T-helper 17 cell (primary cell): Measurements from ENCODE around the gene FUT8. TPM values are rescaled to one million over a fixed set of nuclear protein-coding genes. Genes with fewer than 3 reads are reported as not detected.

ENCODE experiments used
- ATAC-seq: fragments of 150-1000 bp; cut with Tn5 transposase; 2 replicates; pipeline ENCODE4 v1.10.0; 2021; ENCODE audit warnings: mild to moderate bottlenecking, moderate library complexity
- DNase-seq, 3 donors: peaks; one replicate each; pipeline versions ENCODE4 v3.0.0 to v3.0.0-alpha.2; 2020 to 2021
- H3K9me3 ChIP-seq: one replicate; pipeline ENCODE4 v1.7.0; 2013; ENCODE audit warnings: low read length, mild to moderate bottlenecking; ENCODE audit not compliant: control insufficient read depth, poor library complexity, severe bottlenecking
- H3K27ac Mint-ChIP-seq: one replicate; pipeline ENCODE4 v1.8.0; 2022; ENCODE audit warnings: mild to moderate bottlenecking, moderate library complexity, mixed read lengths
- H3K27me3 Mint-ChIP-seq: one replicate; pipeline ENCODE4 v1.8.0; 2022; ENCODE audit warnings: mixed read lengths
- H3K36me3 Mint-ChIP-seq: one replicate; pipeline ENCODE4 v1.8.0; 2022; ENCODE audit warnings: low read depth, mixed read lengths
- H3K4me1 Mint-ChIP-seq: one replicate; pipeline ENCODE4 v1.8.0; 2022; ENCODE audit warnings: mild to moderate bottlenecking, mixed read lengths
- H3K4me3 Mint-ChIP-seq: one replicate; pipeline ENCODE4 v1.8.0; 2022; ENCODE audit warnings: mild to moderate bottlenecking, moderate library complexity, mixed read lengths
- total RNA-seq, 4 donors: library from RNA in 2 of 4; stranded (reverse) in 2 of 4; gene quantifications; one replicate each; pipeline ENCODE4 v1.2.3 and lab custom pipeline; 2022 to 2026

Gene FUT8
- total RNA-seq, 2 donors from 2014 or later: 45.5 to 51.3 TPM

- H3K4me1 Mint-ChIP-seq: peaks cover 33% of the 10 kb centered on the region
- DNase-seq (no peak), ATAC-seq (peak; percentile 63)
- no peaks in the 10 kb centered on the region for H3K27me3 Mint-ChIP-seq
- no peak overlapping the region for H3K27ac Mint-ChIP-seq
- H3K9me3 ChIP-seq: no peaks in the 10 kb centered on the region
- peak overlapping the region; percentile 5 for H3K4me3 Mint-ChIP-seq
- peaks cover 10% of the 10 kb centered on the region for H3K36me3 Mint-ChIP-seq
Observed at GRCh38 chr14:65471038-65471878, 58.7 kb downstream of the FUT8 start.

- H3K27me3 Mint-ChIP-seq: no peaks in the 10 kb centered on the region
- ATAC-seq (no peak), DNase-seq (no peak)
- H3K4me3 Mint-ChIP-seq: no peak overlapping the region
- peak overlapping the region; percentile 56 for H3K27ac Mint-ChIP-seq
- H3K36me3 Mint-ChIP-seq: peaks cover 11% of the 10 kb centered on the region
- no peaks in the 10 kb centered on the region for H3K9me3 ChIP-seq
- peaks cover 35% of the 10 kb centered on the region for H3K4me1 Mint-ChIP-seq
Observed at GRCh38 chr14:65472189-65472588, 59.7 kb downstream of the FUT8 start.

GRCh38 chr14:65476273-65476941 is 63.9 kb downstream of the FUT8 start:
- Mint-ChIP-seq H3K27me3 (no peaks in the 10 kb centered on the region), H3K4me3 (no peak overlapping the region), H3K36me3 (peaks cover 2% of the 10 kb centered on the region), H3K4me1 (peaks cover 38% of the 10 kb centered on the region), H3K27ac (peak overlapping the region; percentile 19)
- ATAC-seq: no peak
- no peak for DNase-seq
- no peaks in the 10 kb centered on the region for H3K9me3 ChIP-seq

GRCh38 chr14:65476942-65477318 is 64.4 kb downstream of the FUT8 start:
- no peaks in the 10 kb centered on the region for H3K9me3 ChIP-seq
- ATAC-seq (no peak), DNase-seq (no peak)
- Mint-ChIP-seq H3K4me1 (peaks cover 36% of the 10 kb centered on the region), H3K4me3 (no peak overlapping the region), H3K36me3 (peaks cover 2% of the 10 kb centered on the region), H3K27me3 (no peaks in the 10 kb centered on the region), H3K27ac (no peak overlapping the region)

- no peaks in the 10 kb centered on the region for H3K9me3 ChIP-seq
- peaks cover 41% of the 10 kb centered on the region for H3K4me1 Mint-ChIP-seq
- H3K36me3 Mint-ChIP-seq: peaks cover 2% of the 10 kb centered on the region
- DNase-seq (no peak), ATAC-seq (no peak)
- peak overlapping the region; percentile 9 for H3K27ac Mint-ChIP-seq
- no peak overlapping the region for H3K4me3 Mint-ChIP-seq
- no peaks in the 10 kb centered on the region for H3K27me3 Mint-ChIP-seq
Observed at GRCh38 chr14:65478017-65478416, 65.5 kb downstream of the FUT8 start.

- Mint-ChIP-seq H3K27me3 (no peaks in the 10 kb centered on the region), H3K4me3 (no peak overlapping the region), H3K4me1 (peaks cover 41% of the 10 kb centered on the region), H3K27ac (no peak overlapping the region), H3K36me3 (peaks cover 2% of the 10 kb centered on the region)
- no peak for DNase-seq
- ATAC-seq: peak; percentile 71
- no peaks in the 10 kb centered on the region for H3K9me3 ChIP-seq
Observed at GRCh38 chr14:65478596-65478995, 66.1 kb downstream of the FUT8 start.

- ATAC-seq: no peak
- H3K36me3 Mint-ChIP-seq: peaks cover 2% of the 10 kb centered on the region
- no peaks in the 10 kb centered on the region for H3K27me3 Mint-ChIP-seq
- peak overlapping the region; percentile 37 for H3K27ac Mint-ChIP-seq
- DNase-seq: no peak
- H3K4me1 Mint-ChIP-seq: peaks cover 41% of the 10 kb centered on the region
- H3K4me3 Mint-ChIP-seq: no peak overlapping the region
- H3K9me3 ChIP-seq: no peaks in the 10 kb centered on the region
Observed at GRCh38 chr14:65479386-65479785, 66.9 kb downstream of the FUT8 start.

GRCh38 chr14:65482757-65483438 is 70.4 kb downstream of the FUT8 start:
- Mint-ChIP-seq H3K27ac (no peak overlapping the region), H3K4me1 (peaks cover 40% of the 10 kb centered on the region), H3K36me3 (peaks cover 4% of the 10 kb centered on the region), H3K27me3 (no peaks in the 10 kb centered on the region), H3K4me3 (no peak overlapping the region)
- H3K9me3 ChIP-seq: no peaks in the 10 kb centered on the region
- DNase-seq: no peak
- no peak for ATAC-seq

GRCh38 chr14:65483647-65484046 is 71.1 kb downstream of the FUT8 start:
- no peak overlapping the region for H3K27ac Mint-ChIP-seq
- no peak for ATAC-seq

GRCh38 chr14:65485516-65485915 is 73.0 kb downstream of the FUT8 start:
- Mint-ChIP-seq H3K36me3 (peaks cover 4% of the 10 kb centered on the region), H3K27ac (no peak overlapping the region), H3K4me3 (no peak overlapping the region), H3K27me3 (no peaks in the 10 kb centered on the region), H3K4me1 (peaks cover 36% of the 10 kb centered on the region)
- ATAC-seq (no peak), DNase-seq (no peak)
- no peaks in the 10 kb centered on the region for H3K9me3 ChIP-seq

More at GRCh38 chr14:65483647-65484046, 71.1 kb downstream of the FUT8 start:
- Mint-ChIP-seq H3K27me3 (no peaks in the 10 kb centered on the region), H3K36me3 (peaks cover 4% of the 10 kb centered on the region), H3K4me1 (peaks cover 45% of the 10 kb centered on the region), H3K4me3 (no peak overlapping the region)
- H3K9me3 ChIP-seq: no peaks in the 10 kb centered on the region
- DNase-seq: no peak

GRCh38 chr14:65486863-65487262 is 74.3 kb downstream of the FUT8 start:
- DNase-seq: no peak
- no peak for ATAC-seq
- Mint-ChIP-seq H3K36me3 (peaks cover 4% of the 10 kb centered on the region), H3K27ac (no peak overlapping the region), H3K27me3 (no peaks in the 10 kb centered on the region), H3K4me3 (no peak overlapping the region), H3K4me1 (peaks cover 36% of the 10 kb centered on the region)
- no peaks in the 10 kb centered on the region for H3K9me3 ChIP-seq

- Mint-ChIP-seq H3K27me3 (no peaks in the 10 kb centered on the region), H3K4me3 (no peak overlapping the region), H3K4me1 (peaks cover 36% of the 10 kb centered on the region), H3K27ac (no peak overlapping the region), H3K36me3 (peaks cover 4% of the 10 kb centered on the region)
- ATAC-seq (no peak), DNase-seq (no peak)
- no peaks in the 10 kb centered on the region for H3K9me3 ChIP-seq
Observed at GRCh38 chr14:65487783-65488494, 75.4 kb downstream of the FUT8 start.

- no peak for DNase-seq
- peaks cover 28% of the 10 kb centered on the region for H3K4me1 Mint-ChIP-seq
- peaks cover 2% of the 10 kb centered on the region for H3K36me3 Mint-ChIP-seq
- no peak overlapping the region for H3K27ac Mint-ChIP-seq
- ATAC-seq: no peak
- no peak overlapping the region for H3K4me3 Mint-ChIP-seq
- no peaks in the 10 kb centered on the region for H3K9me3 ChIP-seq
- H3K27me3 Mint-ChIP-seq: no peaks in the 10 kb centered on the region
Observed at GRCh38 chr14:65491274-65491673, 78.7 kb downstream of the FUT8 start.
